NCI-H2107 (cell line): ENCODE measurements around the gene TMEM50A.
A peak's percentile ranks its signal among the peaks of the same experiment; 100 is the strongest.
"Not testable (repeated sequence)": the region's sequence is repeated elsewhere in the genome, so short reads cannot be mapped to it uniquely, and the experiment has no call there.

Experiments
- DNase-seq: peaks from one replicate; lab custom pipeline; 2025; lab: John Stamatoyannopoulos, UW

The TMEM50A gene

DNA sequence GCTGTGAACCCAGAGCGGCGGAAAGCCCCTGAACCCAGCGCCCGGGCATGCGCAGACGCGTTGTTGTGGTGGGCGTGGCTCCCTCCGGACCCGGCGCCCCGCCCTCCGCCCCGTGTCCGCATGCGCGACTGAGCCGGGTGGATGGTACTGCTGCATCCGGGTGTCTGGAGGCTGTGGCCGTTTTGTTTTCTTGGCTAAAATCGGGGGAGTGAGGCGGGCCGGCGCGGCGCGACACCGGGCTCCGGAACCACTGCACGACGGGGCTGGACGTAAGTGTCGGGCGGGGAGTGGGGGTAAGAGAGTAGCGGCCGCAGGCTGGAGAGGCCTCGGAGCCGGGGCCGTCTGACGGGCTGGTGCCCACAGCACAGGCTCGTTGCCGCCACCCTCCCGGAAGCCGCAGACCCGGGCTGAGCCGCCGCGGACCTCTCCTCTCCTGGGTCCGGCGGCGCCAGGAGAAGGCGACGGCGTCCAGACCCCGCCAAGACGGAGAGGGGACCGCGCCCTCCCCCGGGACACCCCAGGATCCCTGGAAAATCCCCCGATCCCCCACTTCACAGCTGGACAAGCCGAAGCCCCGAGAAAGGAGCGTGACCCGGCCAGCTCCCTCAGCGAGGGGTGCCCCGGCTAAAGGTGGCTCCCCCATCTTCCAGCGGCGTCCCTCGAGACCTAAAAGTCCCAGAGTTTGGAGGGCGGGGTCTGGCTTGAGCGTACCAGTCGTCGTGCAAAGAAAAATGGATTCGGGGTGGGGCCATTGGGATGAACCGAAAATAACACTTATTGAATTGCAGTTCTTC, at the start of gene TMEM50A:
TSS of gene TMEM50A (plus strand) at position 147 of the 794 bp plus-strand sequence. CDS start 2,153 bp downstream, outside the sequence.
- DNase-seq, result peak; percentile 66

DNA sequence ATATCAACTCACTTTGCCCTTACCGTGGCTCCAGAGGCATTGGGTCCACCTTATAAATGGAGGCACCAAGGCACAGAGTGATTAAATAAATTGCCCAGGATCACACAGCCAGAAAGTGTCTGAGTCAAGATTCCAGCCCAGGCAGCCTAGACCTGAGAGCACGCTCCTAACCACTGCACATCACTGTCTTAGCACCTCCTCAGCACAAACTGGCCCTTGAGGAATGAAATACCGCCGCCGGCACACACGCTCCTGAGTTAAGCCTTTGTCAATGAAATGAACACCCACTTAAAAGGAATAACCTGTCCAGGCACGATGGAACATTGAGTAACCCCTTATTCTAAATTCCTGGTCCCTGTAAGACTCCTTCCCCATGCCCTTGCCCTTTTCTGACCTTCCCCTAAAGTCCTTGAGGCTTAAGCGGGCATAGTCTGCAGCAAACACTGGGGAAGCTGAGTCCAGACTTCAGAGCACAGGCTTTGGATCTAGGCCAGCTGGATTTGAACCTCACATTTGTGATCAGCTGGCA, 49.5 kb upstream of the TMEM50A start:
- not testable (repeated sequence) for DNase-seq

- DNase-seq, result not testable (repeated sequence)
Observed at GRCh38 chr1:25290043-25290442, 48.1 kb upstream of the TMEM50A start.

DNA sequence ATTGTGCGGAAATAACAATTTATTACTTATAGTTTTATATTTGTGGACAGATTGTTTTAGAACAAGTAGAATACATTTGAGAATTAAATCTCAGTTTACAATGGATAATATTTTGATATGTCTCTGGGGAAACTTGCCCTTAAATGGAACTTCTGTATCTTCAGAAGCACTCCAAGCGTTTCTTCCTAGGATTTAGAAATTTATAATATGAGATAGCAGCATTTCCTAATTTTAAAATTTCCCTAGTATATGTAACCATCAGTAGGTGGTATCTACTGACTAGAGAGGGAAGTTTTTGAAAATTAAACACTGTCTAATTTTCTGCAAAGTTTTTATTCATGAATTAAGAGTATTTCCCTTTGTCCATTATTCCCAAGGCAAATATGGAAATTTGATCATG, 44.7 kb upstream of the TMEM50A start:
- DNase-seq, result not testable (repeated sequence)

- not testable (repeated sequence) for DNase-seq
Observed at GRCh38 chr1:25294889-25295826, 43.0 kb upstream of the TMEM50A start.

DNA sequence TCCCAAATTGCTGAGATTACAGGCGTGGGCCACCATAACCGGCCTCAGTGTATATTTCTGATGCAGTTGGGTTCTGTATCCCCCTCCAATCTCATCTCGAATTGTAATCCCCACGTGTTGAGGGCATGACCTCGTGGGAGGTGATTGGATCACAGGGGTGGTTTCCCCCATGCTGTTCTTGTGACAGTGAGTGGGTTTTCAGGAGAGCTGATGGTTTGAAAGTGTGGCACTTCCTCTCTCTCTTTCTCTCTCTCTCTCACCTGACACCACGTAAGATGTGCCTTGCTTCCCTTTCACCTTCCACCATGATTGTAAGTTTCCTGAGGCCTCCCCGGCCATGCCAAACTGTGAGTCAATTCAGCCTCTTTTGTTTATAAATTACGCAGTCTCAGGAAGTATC, 41.6 kb upstream of the TMEM50A start:
- not testable (repeated sequence) for DNase-seq

DNA sequence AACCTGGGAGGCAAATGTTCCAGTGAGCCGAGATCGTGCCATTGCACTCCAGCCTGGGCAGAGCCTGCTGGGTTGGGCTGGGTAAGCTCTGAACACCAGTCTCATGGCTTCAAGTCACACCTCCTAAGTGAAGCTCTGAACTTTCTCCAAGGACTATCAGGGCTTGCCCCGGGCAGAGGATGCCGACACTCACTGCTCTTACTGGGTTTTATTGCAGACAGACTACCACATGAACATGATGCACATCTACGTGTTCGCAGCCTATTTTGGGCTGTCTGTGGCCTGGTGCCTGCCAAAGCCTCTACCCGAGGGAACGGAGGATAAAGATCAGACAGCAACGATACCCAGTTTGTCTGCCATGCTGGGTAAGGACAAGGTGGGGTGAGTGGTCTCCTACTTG, 37.4 kb upstream of the TMEM50A start:
- DNase-seq, result not testable (repeated sequence)

DNA sequence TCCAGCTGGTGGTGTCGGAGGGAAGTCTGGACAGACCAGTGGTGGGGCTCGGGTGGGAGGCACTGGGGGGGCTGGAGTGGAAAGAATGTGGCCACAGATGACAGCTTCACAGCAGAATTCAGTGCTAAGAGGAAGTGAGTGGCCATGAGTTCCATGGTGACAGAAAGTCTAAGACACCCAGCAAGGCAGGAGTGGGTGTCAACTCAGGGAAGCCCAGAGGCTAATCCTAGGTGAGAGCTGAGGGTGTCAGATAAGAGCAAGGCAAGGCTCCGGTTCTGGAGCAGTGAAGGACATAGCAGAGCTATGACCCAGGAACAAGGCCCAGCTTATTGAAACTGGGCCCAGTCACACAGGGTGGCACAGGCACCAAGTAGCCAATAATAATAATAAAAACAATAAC, 35.8 kb upstream of the TMEM50A start:
- not testable (repeated sequence) for DNase-seq

DNA sequence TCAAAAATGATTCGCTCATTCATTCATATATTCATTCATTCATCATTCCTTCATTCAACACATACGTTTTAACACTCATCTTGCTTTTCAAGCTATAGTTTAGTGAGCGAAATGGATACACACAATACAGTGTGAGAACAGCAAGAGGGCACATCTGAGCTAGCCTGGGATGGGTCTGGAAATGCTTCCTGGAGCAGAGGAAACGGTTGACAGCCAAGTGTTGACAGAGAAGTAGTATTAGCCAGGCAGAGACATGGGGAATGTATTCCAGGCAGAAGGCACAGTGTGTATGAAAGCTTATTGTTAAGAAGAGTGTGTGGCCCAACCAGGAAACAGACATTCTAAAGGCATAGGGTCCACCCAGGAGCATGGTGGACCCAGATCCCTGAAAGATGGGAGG, 33.2 kb upstream of the TMEM50A start:
- not testable (repeated sequence) for DNase-seq

GRCh38 chr1:25308168-25308567, 30.0 kb upstream of the TMEM50A start:
- DNase-seq, result not testable (repeated sequence)

- not testable (repeated sequence) for DNase-seq
Observed at GRCh38 chr1:25309085-25309484, 29.0 kb upstream of the TMEM50A start.

- not testable (repeated sequence) for DNase-seq
Observed at GRCh38 chr1:25309486-25309885, 28.6 kb upstream of the TMEM50A start.

DNA sequence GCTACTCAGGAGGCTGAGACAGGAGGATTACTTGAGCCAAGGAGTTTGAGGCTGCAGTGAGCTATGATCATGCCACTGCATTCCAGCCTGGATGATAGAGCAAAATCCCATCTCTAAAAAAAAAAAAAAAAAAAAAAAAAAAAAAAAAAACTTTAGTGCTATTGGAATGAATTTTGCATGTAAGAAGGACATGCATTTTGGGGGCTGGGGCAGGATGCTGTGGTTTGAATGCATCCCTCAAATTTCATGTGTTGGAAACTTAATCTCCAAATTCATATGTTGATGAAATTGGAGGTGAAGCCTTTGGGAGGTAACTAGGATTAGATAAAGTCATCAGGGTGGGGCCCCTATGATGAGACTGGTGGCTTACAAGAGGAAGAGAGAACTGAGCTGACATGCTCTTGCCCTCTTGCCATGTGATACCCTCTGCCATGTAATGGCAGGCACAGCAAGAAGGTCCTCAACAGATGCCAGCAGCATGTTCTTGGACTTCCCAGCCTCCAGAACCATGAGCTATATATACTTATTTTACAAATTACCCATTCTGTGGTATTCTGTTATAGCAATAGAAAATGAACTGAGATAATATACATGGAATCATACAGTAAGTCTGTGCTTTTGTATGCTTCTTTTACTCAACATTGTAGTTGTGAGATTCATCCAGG, 25.2 kb upstream of the TMEM50A start:
- not testable (repeated sequence) for DNase-seq

- DNase-seq, result not testable (repeated sequence)
Observed at GRCh38 chr1:25320314-25320938, 17.7 kb upstream of the TMEM50A start.

DNA sequence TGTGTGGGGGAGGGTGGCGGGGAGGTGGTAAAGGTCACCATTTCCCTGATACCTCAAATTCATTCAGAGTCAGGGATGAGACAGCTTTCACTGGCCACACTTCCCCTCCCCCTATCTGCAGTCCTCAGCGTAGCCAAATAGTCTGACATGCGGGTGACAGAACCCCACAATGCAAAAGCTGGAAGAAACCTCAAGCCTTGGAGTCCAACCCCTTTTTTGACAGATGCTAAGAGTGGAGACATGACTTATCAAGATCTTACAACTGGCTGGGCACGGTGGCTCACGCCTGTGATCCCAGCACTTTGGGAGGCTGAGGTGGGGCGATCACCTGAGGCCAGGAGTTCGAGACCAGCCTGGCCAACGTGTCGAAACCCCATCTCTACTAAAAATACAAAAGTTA, 16.0 kb upstream of the TMEM50A start:
- not testable (repeated sequence) for DNase-seq

DNA sequence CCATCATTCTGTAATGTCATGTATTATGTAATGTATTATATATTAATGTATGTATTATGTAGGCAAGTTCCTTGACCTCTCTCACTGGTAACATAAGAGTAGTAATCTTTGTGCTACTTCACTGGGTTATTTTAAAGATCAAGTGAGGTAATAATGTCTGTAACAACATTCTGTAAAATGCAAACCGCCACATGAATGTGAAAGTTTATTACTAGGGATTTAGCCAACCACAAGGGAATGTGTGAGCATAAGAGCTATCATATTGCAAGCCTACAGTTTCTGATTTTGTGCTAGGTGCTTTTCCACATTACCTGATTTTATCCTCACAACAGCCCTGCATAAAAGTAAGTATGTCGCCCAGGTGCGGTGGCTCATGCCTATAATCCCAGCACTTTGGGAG, 13.7 kb upstream of the TMEM50A start:
- not testable (repeated sequence) for DNase-seq

DNA sequence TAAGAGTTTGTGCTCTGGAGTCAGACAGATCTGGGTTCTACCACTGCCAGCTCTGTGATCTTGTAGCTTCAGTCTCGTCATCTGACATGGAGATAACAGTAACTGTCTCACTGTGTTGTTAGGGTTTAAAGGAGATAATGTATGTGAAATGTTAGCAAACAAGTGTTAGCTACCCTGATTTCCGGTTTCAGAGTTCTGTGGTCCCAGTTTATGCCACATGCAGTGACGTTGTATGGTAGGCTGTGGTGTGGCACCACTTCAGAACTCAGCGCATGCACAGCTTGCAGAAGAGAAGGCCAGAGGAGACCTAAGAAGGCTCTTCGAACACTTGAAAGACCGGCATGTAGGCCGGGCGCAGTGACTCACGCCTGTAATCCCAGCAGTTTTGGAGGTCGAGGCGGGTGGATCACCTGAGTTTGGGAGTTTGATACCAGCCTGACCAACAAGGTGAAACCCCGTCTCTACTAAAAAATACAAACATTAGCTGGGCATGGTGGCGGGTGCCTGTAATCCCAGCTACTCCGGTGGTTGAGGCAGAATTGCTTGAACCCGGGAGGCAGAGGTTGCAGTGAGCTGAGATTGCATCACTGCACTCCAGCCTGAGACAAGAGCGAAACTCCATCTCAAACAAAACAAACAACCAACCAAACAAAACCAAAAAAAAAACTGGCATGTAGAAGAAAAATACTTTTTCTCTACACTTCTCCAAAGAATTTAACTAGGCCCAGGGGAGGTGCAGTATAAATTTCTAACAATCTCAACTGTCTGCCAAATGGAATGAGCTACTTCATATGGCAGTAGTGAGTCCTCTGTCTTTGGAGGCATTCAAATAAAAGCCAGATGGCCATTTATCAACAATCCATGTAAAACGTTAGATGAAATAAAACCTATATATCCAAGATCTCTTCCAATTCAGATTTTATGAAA, 10.0 kb upstream of the TMEM50A start:
- DNase-seq, result not testable (repeated sequence)

DNA sequence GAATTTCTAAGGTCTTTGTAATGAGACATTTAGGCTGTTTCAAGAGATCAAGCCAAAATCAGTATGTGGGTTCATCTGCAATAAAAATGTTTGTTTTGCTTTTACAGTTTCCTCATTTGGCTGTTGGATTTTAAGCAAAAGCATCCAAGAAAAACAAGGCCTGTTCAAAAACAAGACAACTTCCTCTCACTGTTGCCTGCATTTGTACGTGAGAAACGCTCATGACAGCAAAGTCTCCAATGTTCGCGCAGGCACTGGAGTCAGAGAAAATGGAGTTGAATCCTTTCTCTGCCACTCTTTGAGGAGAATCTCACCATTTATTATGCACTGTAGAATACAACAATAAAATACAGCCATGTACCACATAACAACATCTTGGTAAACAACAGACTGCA, 9.3 kb upstream of the TMEM50A start:
- DNase-seq, result not testable (repeated sequence)

GRCh38 chr1:25329336-25329735, 8.8 kb upstream of the TMEM50A start:
- DNase-seq, result not testable (repeated sequence)

- DNase-seq, result not testable (repeated sequence)
Observed at GRCh38 chr1:25329950-25330349, 8.2 kb upstream of the TMEM50A start.
